ENCODE data around the gene SUMO2. TPM values are rescaled to one million over a fixed set of nuclear protein-coding genes. Genes with fewer than 3 reads are reported as not detected.
"Not testable (repeated sequence)": the region's sequence is repeated elsewhere in the genome, so short reads cannot be mapped to it uniquely, and the experiment has no call there.

Gene SUMO2
- total RNA-seq, 1 donor from 2014 or later: 625 TPM

GRCh38 chr17:75133001-75133400, 49.8 kb downstream of the SUMO2 start:
- Mint-ChIP-seq H3K27me3 (ENCODE audit: unreplicated experiment) (peaks cover 16% of the 10 kb centered on the region), H3K27ac (ENCODE audit: unreplicated experiment) (no peak overlapping the region), H3K9me3 (ENCODE audit: unreplicated experiment) (peaks cover 20% of the 10 kb centered on the region), H3K36me3 (ENCODE audit: unreplicated experiment) (no peaks in the 10 kb centered on the region), H3K4me1 (ENCODE audit: low read depth, unreplicated experiment) (peaks cover 11% of the 10 kb centered on the region), H3K4me3 (ENCODE audit: unreplicated experiment) (no peak overlapping the region)
- no peak for DNase-seq
- no peak for TF ChIP-seq CTCF (IDR thresholded peaks at IDR 0.05; ENCODE audit: partially characterized antibody, unreplicated experiment)

DNA sequence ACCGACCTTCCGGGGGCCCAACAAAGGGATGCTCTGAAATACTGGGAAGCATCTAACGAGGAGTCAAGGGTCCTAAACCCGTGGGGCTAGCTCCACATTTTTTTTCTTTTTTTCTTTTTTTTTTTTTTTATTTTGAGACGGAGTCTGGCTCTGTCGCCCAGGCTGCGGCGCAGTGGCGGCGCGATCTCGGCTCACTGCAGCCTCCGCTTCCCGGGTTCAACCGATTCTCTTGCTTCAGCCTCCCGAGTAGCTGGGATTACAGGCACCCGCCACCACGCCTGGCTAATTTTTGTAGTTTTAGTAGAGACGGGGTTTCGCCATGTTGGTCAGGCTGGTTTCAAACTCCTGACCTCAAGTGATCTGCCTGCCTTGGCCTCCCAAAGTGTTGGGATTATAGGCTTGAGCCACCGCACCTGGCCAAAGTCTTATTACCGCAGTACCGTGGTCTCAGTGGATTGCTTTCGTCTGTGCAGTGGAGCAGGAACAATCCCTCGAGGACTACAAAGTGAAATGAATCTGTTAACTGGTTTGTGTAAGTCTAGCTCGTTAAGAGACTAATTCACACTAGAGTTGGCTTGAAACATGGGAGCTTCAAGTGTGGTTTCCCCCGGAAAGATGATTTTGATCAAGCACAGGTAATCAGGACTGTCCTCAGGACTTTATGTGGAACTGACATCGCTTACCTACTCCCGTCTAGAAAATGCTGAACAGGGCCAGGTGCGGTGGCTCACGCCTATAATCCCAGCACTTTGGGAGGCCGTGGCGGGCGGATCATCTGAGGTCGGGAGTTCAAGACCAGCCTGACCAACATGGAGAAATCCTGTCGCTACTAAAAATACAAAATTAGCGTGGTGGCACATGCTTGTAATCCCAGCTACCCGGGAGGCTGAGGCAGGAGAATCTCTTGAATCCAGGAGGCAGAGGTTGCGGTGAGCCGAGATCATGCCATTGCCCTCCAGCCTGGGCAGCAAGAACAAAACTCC, 50.5 kb downstream of the SUMO2 start:
- Mint-ChIP-seq H3K27ac (ENCODE audit: unreplicated experiment) (peak overlapping the region; percentile 87), H3K4me1 (ENCODE audit: low read depth, unreplicated experiment) (peaks cover 11% of the 10 kb centered on the region), H3K9me3 (ENCODE audit: unreplicated experiment) (peaks cover 20% of the 10 kb centered on the region), H3K4me3 (ENCODE audit: unreplicated experiment) (peak overlapping the region; percentile 85), H3K27me3 (ENCODE audit: unreplicated experiment) (peaks cover 16% of the 10 kb centered on the region)
- H3K36me3 Mint-ChIP-seq (ENCODE audit: unreplicated experiment); DNase-seq: not testable (repeated sequence)

DNA sequence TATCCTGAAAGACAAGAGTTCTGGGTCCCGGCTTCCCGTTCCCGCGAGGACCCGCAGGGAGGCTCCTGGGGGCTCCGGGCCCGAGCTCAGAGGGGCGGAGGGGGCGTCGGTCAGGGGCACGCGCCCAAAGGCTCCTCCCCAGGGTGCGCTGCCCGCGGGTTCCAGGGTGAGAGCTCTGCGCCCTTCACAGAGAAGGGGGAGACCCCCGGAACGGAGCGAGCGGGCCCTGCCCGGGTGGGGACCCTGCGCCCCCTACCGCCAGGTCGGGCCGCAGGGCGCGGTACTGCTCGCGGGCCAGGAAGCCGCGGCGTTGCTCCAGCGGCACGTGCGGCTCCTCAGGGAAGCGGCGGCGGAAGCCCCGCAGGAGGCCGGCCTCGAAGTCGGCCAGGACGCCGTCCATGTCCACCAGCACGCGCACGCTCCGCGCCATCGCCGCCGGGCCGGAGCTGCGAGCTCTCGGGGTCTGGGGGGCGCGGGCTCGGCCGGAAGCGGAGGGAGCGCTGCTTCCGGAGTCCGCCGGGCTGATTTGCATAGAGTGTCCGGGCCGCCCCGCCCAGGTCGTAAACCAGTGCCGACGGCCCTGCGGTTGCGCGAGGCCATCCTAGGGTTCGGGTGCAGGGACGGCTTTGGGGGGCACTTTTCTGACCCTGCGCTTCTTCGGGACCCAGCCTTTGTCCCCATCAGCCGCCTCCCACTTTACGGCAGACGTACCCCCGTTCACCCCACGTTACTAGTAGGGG, 51.3 kb downstream of the SUMO2 start, which contains the start of gene NT5C:
Gene NT5C (minus strand): TSS at position 465 of the 740 bp plus-strand sequence. CDS start 35 bp downstream, at position 430.
- Mint-ChIP-seq H3K27me3 (ENCODE audit: unreplicated experiment) (peaks cover 14% of the 10 kb centered on the region), H3K36me3 (ENCODE audit: unreplicated experiment) (no peaks in the 10 kb centered on the region), H3K9me3 (ENCODE audit: unreplicated experiment) (peaks cover 16% of the 10 kb centered on the region), H3K27ac (ENCODE audit: unreplicated experiment) (peak within 1 kb of the TSS; percentile 96), H3K4me1 (ENCODE audit: low read depth, unreplicated experiment) (peaks cover 11% of the 10 kb centered on the region), H3K4me3 (ENCODE audit: unreplicated experiment) (peak within 1 kb of the TSS; percentile 93)
- peak; percentile 90 for DNase-seq
- TF ChIP-seq CTCF (IDR thresholded peaks at IDR 0.05; ENCODE audit: partially characterized antibody, unreplicated experiment): peak; percentile 71

GRCh38 chr17:75130632-75131277, 52.0 kb downstream of the SUMO2 start:
- Mint-ChIP-seq H3K27ac (ENCODE audit: unreplicated experiment) (peak overlapping the region; percentile 96), H3K9me3 (ENCODE audit: unreplicated experiment) (peaks cover 16% of the 10 kb centered on the region), H3K27me3 (ENCODE audit: unreplicated experiment) (peaks cover 13% of the 10 kb centered on the region), H3K4me1 (ENCODE audit: low read depth, unreplicated experiment) (peaks cover 11% of the 10 kb centered on the region), H3K4me3 (ENCODE audit: unreplicated experiment) (peak overlapping the region; percentile 93), H3K36me3 (ENCODE audit: unreplicated experiment) (no peaks in the 10 kb centered on the region)
- peak; percentile 25 for TF ChIP-seq CTCF (IDR thresholded peaks at IDR 0.05; ENCODE audit: partially characterized antibody, unreplicated experiment)
- DNase-seq: peak; percentile 70

DNA sequence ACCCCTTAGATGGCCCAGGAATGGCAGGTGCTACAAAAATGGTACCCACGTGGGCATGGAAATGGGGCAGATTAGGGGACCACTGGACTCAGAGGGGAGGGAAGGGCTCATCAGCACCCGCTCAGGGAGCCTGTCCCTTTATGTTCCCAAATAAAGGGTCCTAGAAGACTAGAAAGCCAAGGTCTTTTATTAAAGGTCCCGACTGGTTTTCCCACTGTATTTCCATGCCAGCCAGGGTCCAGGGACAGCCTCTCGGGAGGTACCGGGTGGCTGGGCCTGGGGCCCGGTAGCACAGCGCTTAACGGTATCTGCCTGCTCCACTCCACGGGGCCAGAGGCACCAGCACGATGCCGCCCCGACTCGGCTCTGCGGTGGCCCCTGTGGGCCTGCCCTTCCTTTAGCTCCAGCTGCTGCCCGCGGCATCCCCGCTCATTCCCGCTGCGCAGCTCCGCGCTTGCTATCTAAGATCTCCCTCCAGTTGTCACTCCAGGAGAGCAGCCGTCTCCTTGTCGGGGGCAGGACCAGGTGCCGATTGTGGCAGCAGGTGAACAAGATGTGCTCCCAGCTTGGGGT, 52.6 kb downstream of the SUMO2 start:
- peak overlapping the region; percentile 96 for H3K27ac Mint-ChIP-seq (ENCODE audit: unreplicated experiment)
- peaks cover 11% of the 10 kb centered on the region for H3K4me1 Mint-ChIP-seq (ENCODE audit: low read depth, unreplicated experiment)
- H3K9me3 Mint-ChIP-seq (ENCODE audit: unreplicated experiment): peaks cover 15% of the 10 kb centered on the region
- no peak for TF ChIP-seq CTCF (IDR thresholded peaks at IDR 0.05; ENCODE audit: partially characterized antibody, unreplicated experiment)
- H3K36me3 Mint-ChIP-seq (ENCODE audit: unreplicated experiment): no peaks in the 10 kb centered on the region
- H3K27me3 Mint-ChIP-seq (ENCODE audit: unreplicated experiment): peaks cover 11% of the 10 kb centered on the region
- peak overlapping the region; percentile 93 for H3K4me3 Mint-ChIP-seq (ENCODE audit: unreplicated experiment)
- no peak for DNase-seq
